Chondrocyte (in vitro differentiated cells): ENCODE measurements around the gene SAMHD1. TPM values are rescaled to one million over a fixed set of nuclear protein-coding genes. Genes with fewer than 3 reads are reported as not detected.
"Not testable (repeated sequence)": the region's sequence is repeated elsewhere in the genome, so short reads cannot be mapped to it uniquely, and the experiment has no call there.

Experiments used
- DNase-seq: peaks from one replicate; pipeline ENCODE4 v3.0.0; 2021; ENCODE audit warnings: mixed read lengths, low spot score
- H3K27ac Mint-ChIP-seq: one replicate; pipeline ENCODE4 v1.8.0; 2021; ENCODE audit warnings: mild to moderate bottlenecking, moderate library complexity, mixed read lengths; ENCODE audit not compliant: unreplicated experiment
- H3K27me3 Mint-ChIP-seq: 2 replicates; pipeline ENCODE4 v1.8.0; 2021; ENCODE audit warnings: low read depth, mixed read lengths
- H3K36me3 Mint-ChIP-seq: 2 replicates; pipeline ENCODE4 v1.8.0; 2021; ENCODE audit warnings: low read depth, mixed read lengths
- H3K4me1 Mint-ChIP-seq: 2 replicates; pipeline ENCODE4 v1.8.0; 2021; ENCODE audit warnings: low read depth, mild to moderate bottlenecking, mixed read lengths
- H3K4me3 Mint-ChIP-seq: one replicate; pipeline ENCODE4 v1.8.0; 2021; ENCODE audit warnings: mild to moderate bottlenecking, moderate library complexity, mixed read lengths; ENCODE audit not compliant: unreplicated experiment
- H3K9me3 Mint-ChIP-seq: 2 replicates; pipeline ENCODE4 v1.8.0; 2021; ENCODE audit warnings: low read depth, mixed read lengths
- CTCF ChIP-seq: fragments of 200-600 bp; sonication (generic); IDR thresholded peaks from 2 replicates; pipeline ENCODE4 v1.5.0; 2021; ENCODE audit warnings: antibody characterized with exemption, mild to moderate bottlenecking, moderate library complexity
- total RNA-seq: library from RNA; stranded (reverse); gene quantifications from 3 replicates; pipeline ENCODE4 v1.2.1, GENCODE V29; 2021

Gene SAMHD1
- total RNA-seq, 1 donor from 2014 or later = 17.3 TPM

GRCh38 chr20:36966965-36967364, 15.5 kb upstream of the SAMHD1 start:
- not testable (repeated sequence) for H3K27me3 Mint-ChIP-seq, H3K27ac Mint-ChIP-seq, H3K4me1 Mint-ChIP-seq, H3K4me3 Mint-ChIP-seq, H3K9me3 Mint-ChIP-seq, H3K36me3 Mint-ChIP-seq, DNase-seq
- TF ChIP-seq CTCF = peak; percentile 19

GRCh38 chr20:36962354-36962941, 10.9 kb upstream of the SAMHD1 start:
- H3K36me3 Mint-ChIP-seq, DNase-seq, H3K4me3 Mint-ChIP-seq, H3K9me3 Mint-ChIP-seq, H3K27me3 Mint-ChIP-seq, H3K27ac Mint-ChIP-seq, H3K4me1 Mint-ChIP-seq: not testable (repeated sequence)

GRCh38 chr20:36959242-36959641, 7.7 kb upstream of the SAMHD1 start:
- no peaks in the 10 kb centered on the region for H3K27me3 Mint-ChIP-seq
- H3K27ac Mint-ChIP-seq = peak overlapping the region; percentile 57
- no peak overlapping the region for H3K4me3 Mint-ChIP-seq
- no peak for TF ChIP-seq CTCF
- no peaks in the 10 kb centered on the region for H3K4me1 Mint-ChIP-seq
- DNase-seq = no peak
- peaks cover 8% of the 10 kb centered on the region for H3K9me3 Mint-ChIP-seq
- peaks cover 1% of the 10 kb centered on the region for H3K36me3 Mint-ChIP-seq

- Mint-ChIP-seq H3K4me1 (no peaks in the 10 kb centered on the region), H3K4me3 (no peak overlapping the region), H3K27me3 (no peaks in the 10 kb centered on the region), H3K36me3 (peaks cover 1% of the 10 kb centered on the region), H3K9me3 (peaks cover 8% of the 10 kb centered on the region), H3K27ac (no peak overlapping the region)
- DNase-seq = no peak
- TF ChIP-seq CTCF = no peak
Measured at GRCh38 chr20:36957875-36958667, 6.6 kb upstream of the SAMHD1 start.

GRCh38 chr20:36956674-36957073, 5.2 kb upstream of the SAMHD1 start:
- Mint-ChIP-seq H3K4me1 (peaks cover 3% of the 10 kb centered on the region), H3K4me3 (no peak overlapping the region), H3K36me3 (no peaks in the 10 kb centered on the region), H3K27me3 (no peaks in the 10 kb centered on the region), H3K27ac (no peak overlapping the region), H3K9me3 (no peaks in the 10 kb centered on the region)
- DNase-seq = no peak
- no peak for TF ChIP-seq CTCF
